ES-I3 (cell line): Measurements from ENCODE around the gene PDYN.

Source experiments
- H3K36me3 ChIP-seq: 2 replicates; pipeline ENCODE4 v1.6.1; 2013; ENCODE audit warnings: mild to moderate bottlenecking, low read length, control low read depth, moderate library complexity; ENCODE audit not compliant: insufficient read depth
- H3K4me1 ChIP-seq: 2 replicates; pipeline ENCODE4 v1.6.1; 2013; ENCODE audit warnings: mild to moderate bottlenecking, control low read depth, low read length; ENCODE audit not compliant: insufficient read depth
- H3K9ac ChIP-seq: 2 replicates; pipeline ENCODE4 v1.6.1; 2013; ENCODE audit warnings: low read depth, mild to moderate bottlenecking, low read length, moderate library complexity
- H3K9me3 ChIP-seq: 2 replicates; pipeline ENCODE4 v1.6.1; 2013; ENCODE audit warnings: mild to moderate bottlenecking, low read length, moderate library complexity; ENCODE audit not compliant: control insufficient read depth, insufficient read depth

PDYN gene

DNA sequence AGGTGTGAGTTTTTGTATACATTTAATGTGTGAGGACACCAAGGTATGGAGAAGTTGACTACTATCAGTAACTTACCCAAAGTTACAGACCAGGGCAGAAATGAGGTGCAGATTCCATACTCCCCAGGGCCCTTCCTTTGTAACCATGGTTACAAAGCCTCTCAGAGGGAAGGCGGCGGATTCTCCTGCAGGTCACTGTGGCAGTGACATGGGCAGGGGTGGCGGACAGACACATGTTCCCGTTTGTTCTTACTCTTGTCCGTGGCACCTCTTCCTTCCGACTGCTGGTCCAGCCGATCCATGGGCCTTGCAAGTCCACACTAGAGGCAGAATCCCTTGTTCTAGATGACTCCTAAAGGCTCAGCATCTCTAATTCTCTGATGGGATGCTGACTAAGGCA, 43.0 kb downstream of the PDYN start:
- Histone ChIP-seq H3K9me3 (no peaks in the 10 kb centered on the region), H3K9ac (no peak overlapping the region), H3K36me3 (no peaks in the 10 kb centered on the region), H3K4me1 (peaks cover 13% of the 10 kb centered on the region)

DNA sequence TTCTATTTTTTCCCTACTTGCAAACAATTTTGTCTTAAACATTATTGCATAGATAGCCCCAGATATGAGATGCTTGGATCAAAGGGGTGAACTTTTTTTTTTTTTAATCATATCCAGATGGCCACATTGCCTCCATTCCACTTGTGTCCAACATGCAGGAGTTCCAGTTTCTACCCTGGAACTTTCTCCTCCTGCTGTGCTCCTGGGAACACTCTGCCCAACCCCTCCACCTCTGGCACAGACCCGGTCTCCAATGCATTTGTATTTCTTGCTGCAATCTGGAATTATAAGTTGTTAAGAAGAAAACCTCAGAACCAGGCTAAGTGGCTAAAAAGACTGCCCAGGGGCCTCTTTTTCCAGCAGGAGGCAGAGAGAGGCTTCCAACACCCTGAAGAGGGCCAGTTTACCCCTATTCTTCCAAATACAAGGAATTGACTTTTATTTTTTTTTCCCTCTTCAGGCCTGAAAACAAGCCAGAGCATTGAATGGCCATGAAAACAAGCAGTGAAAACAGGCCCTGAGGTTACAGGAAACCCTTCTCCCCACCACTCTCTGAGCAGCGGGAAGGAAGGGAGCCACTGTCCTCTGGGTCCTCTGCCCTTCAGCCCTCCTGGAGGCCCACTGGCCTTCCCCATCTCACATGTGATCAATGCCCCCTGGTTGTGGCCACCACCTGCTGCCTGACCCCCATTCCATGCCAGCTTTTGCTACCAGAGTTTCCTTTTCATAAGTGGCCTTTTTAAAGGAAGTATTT, 44.3 kb downstream of the PDYN start:
- H3K4me1 ChIP-seq: peaks cover 11% of the 10 kb centered on the region
- no peaks in the 10 kb centered on the region for H3K36me3 ChIP-seq
- no peaks in the 10 kb centered on the region for H3K9me3 ChIP-seq
- no peak overlapping the region for H3K9ac ChIP-seq

GRCh38 chr20:1947535-1947846, 46.4 kb downstream of the PDYN start:
- Histone ChIP-seq H3K36me3 (no peaks in the 10 kb centered on the region), H3K4me1 (peaks cover 11% of the 10 kb centered on the region), H3K9ac (peak overlapping the region; percentile 55; the same call in 1 of the 2 replicates), H3K9me3 (no peaks in the 10 kb centered on the region)

DNA sequence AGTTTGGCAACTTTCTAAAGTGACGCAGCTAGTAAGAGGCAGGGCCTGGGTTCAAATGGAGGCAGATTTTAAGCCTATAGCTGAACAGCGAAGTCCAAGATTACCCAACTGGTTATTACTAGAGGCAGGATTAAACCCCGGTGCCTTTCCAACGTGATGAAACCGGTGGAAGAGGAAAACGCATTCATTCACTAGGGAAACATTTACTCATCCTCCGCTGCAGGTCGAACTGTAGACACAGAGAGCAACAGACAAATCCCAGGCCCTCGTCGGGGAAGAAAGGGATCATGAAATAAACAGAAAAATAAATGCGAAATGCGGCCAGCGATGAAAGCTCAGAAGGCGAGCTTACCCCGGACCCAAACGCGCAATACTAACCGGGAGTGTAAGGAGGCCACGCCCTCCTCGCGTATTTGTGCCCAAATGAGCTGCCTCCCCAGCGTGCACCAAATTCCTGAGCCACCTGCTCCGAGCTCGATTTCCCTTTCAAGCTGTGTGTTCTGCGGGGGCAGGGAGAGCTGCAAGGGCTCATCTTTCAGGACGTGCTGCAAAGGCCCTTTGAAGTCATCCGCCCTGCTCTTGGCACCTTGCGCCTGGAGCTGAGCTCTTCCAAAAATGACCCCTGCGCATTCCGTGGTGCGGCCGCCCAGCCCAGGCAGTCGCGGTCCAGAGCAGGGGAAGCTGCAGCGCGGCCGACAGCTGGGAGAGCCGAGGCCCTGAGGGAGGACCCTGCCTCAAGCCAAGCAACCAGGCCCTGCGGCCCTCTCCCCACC, 46.9 kb downstream of the PDYN start:
- Histone ChIP-seq H3K36me3 (no peaks in the 10 kb centered on the region), H3K9me3 (no peaks in the 10 kb centered on the region), H3K9ac (peak overlapping the region; percentile 55), H3K4me1 (peaks cover 11% of the 10 kb centered on the region)

DNA sequence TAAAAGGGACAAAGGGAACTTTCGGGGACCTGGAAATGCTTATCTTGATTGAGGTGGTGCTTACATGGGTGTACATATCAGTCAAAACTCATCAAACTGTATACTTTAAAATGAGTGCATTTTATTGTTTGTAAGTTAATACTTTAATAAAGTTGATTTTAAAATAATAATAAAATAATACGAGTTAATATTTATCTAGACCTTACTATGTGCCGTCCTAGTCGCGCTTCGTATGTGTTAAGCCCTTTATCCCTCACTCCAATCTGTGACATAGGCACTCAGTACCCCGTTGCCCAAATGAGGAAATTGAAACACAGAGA, 47.5 kb downstream of the PDYN start:
- Histone ChIP-seq H3K36me3 (no peaks in the 10 kb centered on the region), H3K4me1 (peaks cover 11% of the 10 kb centered on the region), H3K9me3 (no peaks in the 10 kb centered on the region), H3K9ac (peak overlapping the region; percentile 55)

DNA sequence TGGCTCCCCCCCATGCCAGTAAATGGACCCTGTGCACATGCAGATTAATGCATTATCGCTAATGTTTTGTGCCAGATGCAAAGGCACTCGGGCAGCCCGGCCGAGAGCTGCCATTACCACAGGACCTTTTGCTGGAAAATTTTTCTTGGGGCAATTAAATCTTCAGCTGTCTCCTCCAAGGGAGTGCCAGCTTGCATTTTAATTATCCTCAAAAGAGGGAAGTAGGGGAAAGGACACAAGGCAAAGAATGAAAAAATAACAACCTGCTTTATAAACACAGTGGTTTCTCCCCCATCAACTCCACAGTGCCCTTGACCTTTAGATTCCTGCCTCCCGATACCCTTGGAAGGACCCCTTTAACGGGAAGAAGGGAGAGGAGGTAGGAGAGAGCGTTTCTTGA, 48.2 kb downstream of the PDYN start:
- Histone ChIP-seq H3K9me3 (no peaks in the 10 kb centered on the region), H3K4me1 (peaks cover 11% of the 10 kb centered on the region), H3K36me3 (no peaks in the 10 kb centered on the region), H3K9ac (no peak overlapping the region)

DNA sequence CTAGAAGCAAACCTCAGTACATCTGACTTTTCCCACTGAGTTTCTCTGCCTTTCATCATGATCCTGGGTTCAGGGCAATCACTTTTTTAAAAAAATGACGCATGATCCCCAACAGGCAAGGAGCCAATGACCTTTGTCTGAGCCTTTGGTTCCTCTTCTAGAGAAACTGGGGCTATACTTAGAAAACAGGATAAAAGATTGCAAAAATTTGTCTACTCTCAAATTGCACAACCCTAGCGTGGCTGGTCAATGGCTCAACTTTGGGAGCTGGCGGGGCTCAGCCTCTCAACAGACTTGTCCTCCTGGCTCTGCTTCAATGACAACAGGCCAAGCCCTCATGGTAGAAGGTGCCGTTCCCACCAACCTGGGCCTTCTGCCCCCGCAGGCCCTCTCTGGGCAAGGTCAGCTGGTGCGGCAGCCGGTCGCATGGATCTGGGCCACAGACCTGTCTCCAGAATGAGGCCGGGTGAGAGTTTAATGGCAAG, 48.7 kb downstream of the PDYN start:
- no peaks in the 10 kb centered on the region for H3K36me3 ChIP-seq
- no peak overlapping the region for H3K9ac ChIP-seq
- H3K4me1 ChIP-seq: peaks cover 11% of the 10 kb centered on the region
- H3K9me3 ChIP-seq: no peaks in the 10 kb centered on the region

- Histone ChIP-seq H3K36me3 (no peaks in the 10 kb centered on the region), H3K9ac (no peak overlapping the region), H3K9me3 (no peaks in the 10 kb centered on the region), H3K4me1 (peaks cover 8% of the 10 kb centered on the region)
Measured at GRCh38 chr20:1944345-1945091, 49.3 kb downstream of the PDYN start.

GRCh38 chr20:1943275-1944002, 50.4 kb downstream of the PDYN start:
- no peak overlapping the region for H3K9ac ChIP-seq
- H3K4me1 ChIP-seq: no peaks in the 10 kb centered on the region; the same call in 1 of the 2 replicates
- no peaks in the 10 kb centered on the region for H3K9me3 ChIP-seq
- no peaks in the 10 kb centered on the region for H3K36me3 ChIP-seq

- H3K4me1 ChIP-seq: no peaks in the 10 kb centered on the region
- H3K9me3 ChIP-seq: no peaks in the 10 kb centered on the region
- no peaks in the 10 kb centered on the region for H3K36me3 ChIP-seq
- H3K9ac ChIP-seq: no peak overlapping the region
Measured at GRCh38 chr20:1942486-1943274, 51.2 kb downstream of the PDYN start.

- Histone ChIP-seq H3K4me1 (no peaks in the 10 kb centered on the region), H3K36me3 (no peaks in the 10 kb centered on the region), H3K9me3 (no peaks in the 10 kb centered on the region), H3K9ac (no peak overlapping the region)
Measured at GRCh38 chr20:1942061-1942460, 51.8 kb downstream of the PDYN start.

DNA sequence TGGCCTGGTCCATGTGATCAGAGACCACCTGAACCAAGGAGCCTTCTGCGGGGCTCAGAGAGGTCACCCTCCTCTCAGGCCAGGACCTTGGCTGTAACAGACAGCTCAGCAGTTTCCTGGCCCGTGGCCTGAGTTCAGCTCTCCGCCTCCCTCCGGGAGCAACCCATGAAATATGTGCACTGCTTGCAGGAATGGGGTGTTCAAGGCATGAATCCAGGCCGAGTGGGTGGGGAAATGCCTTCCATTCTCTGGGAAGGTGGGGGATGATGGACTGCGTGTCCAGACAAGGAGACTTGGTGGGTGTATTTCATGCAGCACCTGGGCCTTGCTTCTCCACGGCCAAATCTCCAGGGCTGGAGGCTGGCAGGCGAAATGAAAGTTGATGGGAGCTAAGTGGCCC, 52.6 kb downstream of the PDYN start:
- Histone ChIP-seq H3K4me1 (no peaks in the 10 kb centered on the region), H3K9me3 (no peaks in the 10 kb centered on the region), H3K36me3 (no peaks in the 10 kb centered on the region), H3K9ac (no peak overlapping the region)

GRCh38 chr20:1940581-1940980, 53.3 kb downstream of the PDYN start:
- Histone ChIP-seq H3K4me1 (no peaks in the 10 kb centered on the region), H3K36me3 (no peaks in the 10 kb centered on the region), H3K9ac (no peak overlapping the region), H3K9me3 (no peaks in the 10 kb centered on the region)

DNA sequence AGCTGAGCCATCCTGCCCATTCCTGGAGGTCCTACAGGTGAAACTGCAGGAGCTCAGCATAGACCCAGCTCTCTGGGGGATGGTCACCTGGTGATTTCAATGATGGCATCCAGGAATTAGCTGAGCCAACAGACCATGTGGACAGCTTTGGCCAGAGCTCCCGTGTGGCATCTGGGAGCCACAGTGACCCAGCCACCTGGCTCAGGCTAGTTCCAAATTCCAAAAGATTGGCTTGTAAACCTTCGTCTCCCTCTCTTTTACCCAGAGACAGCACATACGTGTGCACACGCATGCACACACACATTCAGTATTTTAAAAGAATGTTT, 54.6 kb downstream of the PDYN start:
- H3K9me3 ChIP-seq: no peaks in the 10 kb centered on the region
- H3K36me3 ChIP-seq: no peaks in the 10 kb centered on the region
- no peaks in the 10 kb centered on the region for H3K4me1 ChIP-seq

More for the DNA sequence above, 54.6 kb downstream of the PDYN start:
- H3K9ac ChIP-seq: no peak overlapping the region
